ENCODE data around the gene PATL1.

DNA sequence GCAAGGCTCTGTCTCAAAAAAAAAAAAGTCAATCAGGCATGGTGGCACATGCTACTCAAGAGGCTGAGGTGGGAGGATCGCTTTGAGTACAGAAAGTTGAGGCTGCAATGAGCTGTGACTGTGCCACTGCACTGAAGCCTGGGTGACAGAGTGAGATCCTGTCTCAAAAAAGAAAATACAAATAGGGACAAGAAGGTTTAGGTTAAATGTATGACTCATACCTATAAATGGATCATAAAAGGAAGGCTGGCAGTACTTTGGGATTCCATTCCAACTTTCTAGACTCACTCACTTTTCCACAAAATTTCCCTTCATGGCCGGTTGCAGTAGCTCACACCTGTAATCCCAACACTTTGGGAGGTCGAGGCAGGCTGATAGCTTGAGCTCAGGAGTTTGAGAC, 27.7 kb downstream of the PATL1 start:
- TF ChIP-seq EP300 (IDR thresholded peaks at IDR 0.05), result no peak
- TF ChIP-seq, protein P1, sequence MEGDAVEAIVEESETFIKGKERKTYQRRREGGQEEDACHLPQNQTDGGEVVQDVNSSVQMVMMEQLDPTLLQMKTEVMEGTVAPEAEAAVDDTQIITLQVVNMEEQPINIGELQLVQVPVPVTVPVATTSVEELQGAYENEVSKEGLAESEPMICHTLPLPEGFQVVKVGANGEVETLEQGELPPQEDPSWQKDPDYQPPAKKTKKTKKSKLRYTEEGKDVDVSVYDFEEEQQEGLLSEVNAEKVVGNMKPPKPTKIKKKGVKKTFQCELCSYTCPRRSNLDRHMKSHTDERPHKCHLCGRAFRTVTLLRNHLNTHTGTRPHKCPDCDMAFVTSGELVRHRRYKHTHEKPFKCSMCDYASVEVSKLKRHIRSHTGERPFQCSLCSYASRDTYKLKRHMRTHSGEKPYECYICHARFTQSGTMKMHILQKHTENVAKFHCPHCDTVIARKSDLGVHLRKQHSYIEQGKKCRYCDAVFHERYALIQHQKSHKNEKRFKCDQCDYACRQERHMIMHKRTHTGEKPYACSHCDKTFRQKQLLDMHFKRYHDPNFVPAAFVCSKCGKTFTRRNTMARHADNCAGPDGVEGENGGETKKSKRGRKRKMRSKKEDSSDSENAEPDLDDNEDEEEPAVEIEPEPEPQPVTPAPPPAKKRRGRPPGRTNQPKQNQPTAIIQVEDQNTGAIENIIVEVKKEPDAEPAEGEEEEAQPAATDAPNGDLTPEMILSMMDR (IDR thresholded peaks at IDR 0.05), result no peak
